Fibroblast of peridontal ligament (primary cell): ENCODE measurements around the gene CLMN.
"Not testable (repeated sequence)": the region's sequence is repeated elsewhere in the genome, so short reads cannot be mapped to it uniquely, and the experiment has no call there.

Experiments used
- DNase-seq: peaks from one replicate; pipeline ENCODE4 v3.0.0-alpha.2; 2010; ENCODE audit errors: extremely low read depth

The CLMN gene

GRCh38 chr14:95157327-95158189 lies 162.2 kb downstream of the CLMN start, which contains the start of gene DICER1:
Gene DICER1 (minus strand): TSS chr14:95157529. CDS start chr14:95133458, 24,071 bp downstream.
- peak; percentile 89 for DNase-seq

DNA sequence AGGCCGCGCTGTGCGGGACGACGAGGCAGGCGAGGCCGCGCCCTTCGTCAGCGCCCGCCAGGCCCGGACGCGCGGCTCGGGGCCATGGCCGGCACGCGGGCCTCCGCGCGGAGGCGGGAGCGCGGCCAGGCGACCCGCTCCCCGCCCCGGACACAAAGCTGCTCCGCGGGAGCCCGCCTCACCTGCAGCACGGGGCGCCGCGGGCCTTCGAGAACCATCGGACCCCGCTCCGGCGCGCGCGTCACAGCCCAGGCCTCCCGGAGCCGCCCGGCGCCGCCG lies 162.7 kb downstream of the CLMN start:
- no peak for DNase-seq

GRCh38 chr14:95156161-95157047 lies 163.3 kb downstream of the CLMN start:
- DNase-seq: peak; percentile 31

DNA sequence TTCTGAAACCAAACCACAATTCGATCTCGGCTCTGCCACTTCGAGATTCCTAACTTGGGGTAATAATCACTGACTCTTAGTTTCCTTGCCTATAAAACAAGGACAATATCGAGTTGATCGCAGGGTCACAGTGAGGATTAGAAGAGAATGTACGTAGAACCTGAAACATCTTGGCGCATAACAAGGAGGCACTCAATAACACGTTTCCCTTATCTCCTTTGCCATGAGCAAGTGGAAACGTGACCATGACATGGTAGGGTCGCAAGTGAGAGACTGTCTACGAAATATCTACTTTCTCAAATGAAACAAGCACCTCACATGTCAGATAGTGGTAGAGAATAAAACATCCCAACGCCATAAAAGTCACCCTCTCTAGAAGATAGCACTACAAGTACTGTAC lies 164.7 kb downstream of the CLMN start:
- no peak for DNase-seq

DNA sequence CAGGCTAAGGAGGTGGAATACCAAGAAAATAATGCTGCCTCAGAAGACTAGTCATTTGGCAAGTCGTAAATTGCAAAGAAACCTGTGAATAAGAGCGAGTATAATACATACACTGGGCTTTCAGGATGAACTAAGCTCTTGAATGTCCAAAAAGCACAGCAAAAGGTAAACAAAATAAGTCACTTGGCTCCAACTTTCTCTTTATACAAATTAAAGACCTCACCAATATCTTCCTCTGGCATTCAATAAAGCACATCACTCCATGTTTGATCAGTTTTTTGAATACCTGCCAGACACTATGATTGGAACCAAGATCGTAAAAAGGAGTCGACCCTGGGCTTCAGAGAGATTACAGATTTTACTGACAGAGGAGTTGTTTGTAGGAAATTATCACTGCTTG lies 165.8 kb downstream of the CLMN start:
- no peak for DNase-seq

GRCh38 chr14:95151561-95151960 lies 168.1 kb downstream of the CLMN start:
- no peak for DNase-seq

DNA sequence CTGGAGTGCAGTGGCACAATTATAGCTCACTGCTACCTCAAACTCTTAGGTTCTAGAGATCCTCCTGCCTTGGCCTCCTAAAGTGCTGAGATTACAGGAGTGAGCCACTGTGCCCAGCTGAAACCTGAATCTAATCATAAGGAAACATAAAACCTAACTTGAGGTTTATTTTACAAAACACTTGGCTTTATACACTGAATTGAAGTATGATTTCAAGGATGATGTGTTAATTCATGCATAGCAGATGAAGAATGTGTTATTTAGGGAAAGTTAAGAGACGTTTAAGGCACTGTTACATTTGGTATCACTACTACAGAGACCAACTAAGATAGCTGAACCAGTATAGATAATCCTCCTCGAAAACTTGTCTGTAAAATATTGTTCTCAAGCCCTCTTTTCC lies 168.8 kb downstream of the CLMN start:
- peak; percentile 51 for DNase-seq

GRCh38 chr14:95149441-95149840 lies 170.3 kb downstream of the CLMN start:
- DNase-seq: no peak

GRCh38 chr14:95147597-95147996 lies 172.1 kb downstream of the CLMN start:
- DNase-seq: no peak

DNA sequence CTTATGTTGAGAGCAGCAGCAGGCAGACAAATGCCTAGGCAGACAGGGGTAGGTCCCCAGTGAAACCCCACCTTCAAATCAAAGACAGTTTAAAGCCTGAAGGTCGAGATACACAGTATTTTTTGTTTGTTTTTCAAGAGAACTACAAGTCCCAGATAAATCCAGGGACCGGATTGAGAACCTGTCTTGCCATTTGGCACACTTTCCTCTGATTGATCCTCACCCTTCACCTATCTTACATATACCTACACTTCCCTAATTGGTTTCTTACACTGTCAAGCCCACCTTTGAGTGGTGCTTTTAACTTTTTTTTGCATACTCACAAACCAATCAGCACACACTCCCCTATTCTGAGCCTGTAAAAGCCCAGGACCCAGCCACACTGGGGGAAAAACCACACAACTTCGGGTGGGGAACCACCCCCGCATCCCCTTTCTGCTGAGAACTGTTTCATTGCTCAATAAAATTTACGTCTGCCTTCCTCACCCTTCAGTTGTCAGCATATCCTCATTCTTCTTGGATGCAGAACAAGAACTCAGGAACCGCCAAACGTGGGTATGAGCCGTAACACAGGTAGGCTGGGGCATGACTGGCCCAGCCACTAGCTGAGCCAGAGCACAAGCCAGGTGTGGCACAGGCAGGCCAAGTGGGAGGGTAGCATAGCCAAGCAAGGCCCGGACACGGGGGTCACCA lies 173.5 kb downstream of the CLMN start:
- DNase-seq: no peak

DNA sequence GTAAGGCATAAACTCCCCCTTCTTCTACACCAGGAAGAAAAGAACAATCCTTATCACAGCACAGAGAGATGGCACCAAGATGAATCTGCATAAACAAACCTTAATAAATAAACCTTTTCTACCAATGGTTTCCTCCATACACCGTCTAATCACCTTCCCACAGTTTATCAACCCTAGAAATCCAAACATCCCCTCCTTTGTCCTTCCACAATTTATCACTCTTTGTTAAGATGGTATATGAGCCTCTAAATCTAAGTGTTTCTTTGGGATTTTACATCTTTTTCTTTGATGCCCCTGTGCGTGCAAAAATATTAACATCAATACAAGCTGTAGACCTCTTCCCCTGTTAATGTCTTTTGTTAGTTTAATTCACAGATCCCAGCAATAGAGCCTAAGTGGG lies 174.9 kb downstream of the CLMN start:
- DNase-seq: no peak

DNA sequence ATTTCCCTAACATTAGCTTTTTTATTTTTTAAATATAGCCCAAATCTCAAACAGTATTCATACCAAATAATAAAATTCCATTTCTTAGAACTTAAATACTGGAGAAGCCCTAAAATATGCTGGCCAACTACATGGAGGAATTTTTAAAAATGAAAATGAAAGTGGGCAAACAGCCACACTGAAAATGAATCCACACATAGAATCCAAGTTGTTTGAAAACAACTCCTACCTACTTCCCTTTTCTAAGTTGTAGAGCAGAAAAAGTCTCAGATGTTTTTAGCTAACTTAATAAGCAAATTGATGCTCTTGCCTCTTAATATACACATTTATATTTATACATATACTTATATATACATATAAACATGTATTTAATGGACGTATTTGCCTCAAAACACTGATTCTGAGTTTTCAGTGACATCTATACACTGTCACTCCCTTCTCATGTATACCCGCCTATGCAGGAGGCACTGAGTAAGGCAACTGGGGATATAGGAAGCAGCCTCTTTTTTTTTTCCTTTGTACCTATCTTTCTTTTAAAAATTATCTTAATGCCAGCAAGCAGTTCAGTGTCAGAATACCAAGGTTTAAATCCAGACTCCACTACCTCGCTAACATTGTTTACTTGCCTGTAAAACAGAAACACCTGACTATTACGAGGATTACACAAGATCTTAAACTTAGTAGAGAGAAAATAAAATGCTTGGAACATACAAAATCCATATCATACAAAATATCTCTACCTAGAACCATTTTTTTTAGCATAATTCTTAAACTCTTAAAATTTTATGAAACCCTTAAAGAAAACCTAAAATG lies 175.7 kb downstream of the CLMN start:
- peak; percentile 66 for DNase-seq

- DNase-seq: no peak
These were observed 177.5 kb downstream of the CLMN start for GRCh38 chr14:95142208-95142607.

GRCh38 chr14:95141684-95142083 lies 178.0 kb downstream of the CLMN start:
- no peak for DNase-seq

- peak; percentile 55 for DNase-seq
These were observed 179.4 kb downstream of the CLMN start for GRCh38 chr14:95140060-95140858.

DNA sequence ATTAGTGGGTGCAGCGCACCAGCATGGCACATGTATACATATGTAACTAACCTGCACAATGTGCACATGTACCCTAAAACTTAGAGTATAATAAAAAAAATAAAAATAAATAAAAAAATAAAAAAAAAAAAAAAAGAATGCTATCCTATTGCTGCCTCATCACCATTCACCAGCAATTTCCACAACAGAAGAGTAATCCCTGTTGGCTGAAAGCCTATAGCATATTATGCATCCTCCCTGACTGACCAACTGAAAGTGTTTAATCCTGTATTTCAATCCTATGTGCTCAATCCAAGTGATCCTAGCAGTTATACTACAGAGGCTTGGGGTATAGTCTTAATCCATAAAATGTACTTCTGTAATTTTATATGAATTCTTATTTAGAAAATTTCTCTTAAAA lies 180.8 kb downstream of the CLMN start:
- DNase-seq: no peak

GRCh38 chr14:95138455-95138854 lies 181.3 kb downstream of the CLMN start:
- DNase-seq: not testable (repeated sequence)

- no peak for DNase-seq
These were observed 181.9 kb downstream of the CLMN start for GRCh38 chr14:95137804-95138167.

GRCh38 chr14:95137164-95137803 lies 182.4 kb downstream of the CLMN start:
- DNase-seq: no peak

DNA sequence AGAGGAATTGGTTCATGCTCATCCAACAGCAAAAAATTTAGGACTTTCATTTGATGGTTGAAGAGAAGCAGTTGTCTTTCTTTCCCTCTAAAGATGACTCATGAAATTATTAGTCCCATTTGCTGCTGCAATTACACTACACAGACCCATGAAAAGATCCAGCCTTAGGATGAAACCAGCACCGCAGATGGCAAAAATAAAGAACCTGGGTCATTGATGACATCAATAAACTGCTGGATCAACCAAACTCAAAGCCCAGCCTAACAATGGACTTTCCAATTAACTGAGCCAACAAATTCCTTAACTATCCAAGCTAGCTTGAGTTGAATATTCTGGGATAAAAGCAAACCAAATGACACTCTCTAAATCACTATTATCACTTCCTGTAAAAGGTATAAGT lies 183.1 kb downstream of the CLMN start:
- no peak for DNase-seq
